ENCODE measurements around the gene ADCY4.

ADCY4 gene

GRCh38 chr14:24323341-24323740 lies 11.5 kb downstream of the ADCY4 start:
- TF ChIP-seq CTCF (conservative IDR thresholded peaks at IDR 0.05; ENCODE audit: low read depth, low read length): no peak
- no peak for DNase-seq (ENCODE audit: low read depth)
- no peak overlapping the region for H3K4me3 ChIP-seq (ENCODE audit: low read length)

- no peak for TF ChIP-seq CTCF (conservative IDR thresholded peaks at IDR 0.05; ENCODE audit: low read depth, low read length)
- no peak overlapping the region for H3K4me3 ChIP-seq (ENCODE audit: low read length)
- DNase-seq (ENCODE audit: low read depth): no peak
These were observed 12.2 kb downstream of the ADCY4 start for GRCh38 chr14:24322672-24323071.

GRCh38 chr14:24321212-24321975 lies 13.5 kb downstream of the ADCY4 start:
- no peak for DNase-seq (ENCODE audit: low read depth)
- no peak overlapping the region for H3K4me3 ChIP-seq (ENCODE audit: low read length)
- TF ChIP-seq CTCF (conservative IDR thresholded peaks at IDR 0.05; ENCODE audit: low read depth, low read length): no peak

- no peak for TF ChIP-seq CTCF (conservative IDR thresholded peaks at IDR 0.05; ENCODE audit: low read depth, low read length)
- no peak overlapping the region for H3K4me3 ChIP-seq (ENCODE audit: low read length)
- DNase-seq (ENCODE audit: low read depth): no peak
These were observed 17.5 kb downstream of the ADCY4 start for GRCh38 chr14:24317141-24317928.

- no peak for TF ChIP-seq CTCF (conservative IDR thresholded peaks at IDR 0.05; ENCODE audit: low read depth, low read length)
- no peak for DNase-seq (ENCODE audit: low read depth)
- no peak overlapping the region for H3K4me3 ChIP-seq (ENCODE audit: low read length)
These were observed 18.3 kb downstream of the ADCY4 start for GRCh38 chr14:24316597-24316950.

- no peak for DNase-seq (ENCODE audit: low read depth)
- H3K4me3 ChIP-seq (ENCODE audit: low read length): no peak overlapping the region
- peak; percentile 8 for TF ChIP-seq CTCF (conservative IDR thresholded peaks at IDR 0.05; ENCODE audit: low read depth, low read length)
These were observed 18.9 kb downstream of the ADCY4 start for GRCh38 chr14:24315807-24316596.
